Body of pancreas (tissue), 4 donors: ENCODE results near the gene TMEM121. TPM values are rescaled to one million over a fixed set of nuclear protein-coding genes. Genes with fewer than 3 reads are reported as not detected.
"Not testable (repeated sequence)": the region's sequence is repeated elsewhere in the genome, so short reads cannot be mapped to it uniquely, and the experiment has no call there.

ENCODE experiments used
- ATAC-seq: fragments of 150-250 bp; one replicate; pipeline ENCODE4 v1.9.1; 2016
- DNase-seq, 4 donors: peaks; one replicate each; pipeline ENCODE4 v3.0.0-alpha.2; 2019
- H3K27ac ChIP-seq, 4 donors: fragments of 200-600 bp; sonication (generic); 1 replicate in 3 of 4; 2 replicates in 1 of 4; pipeline versions ENCODE4 v1.5.1 to v1.6.1; 2016 to 2019; ENCODE audit warnings: mild to moderate bottlenecking in 1 of 4, mixed read lengths in 1 of 4, moderate library complexity in 1 of 4
- H3K27me3 ChIP-seq, 2 donors: fragments of 200-600 bp; sonication (generic); one replicate each; pipeline ENCODE4 v1.6.0; 2016; ENCODE audit warnings: mild to moderate bottlenecking in 1 of 2
- H3K36me3 ChIP-seq, 2 donors: fragments of 200-600 bp; sonication (generic); replicated peaks in 1 of 2; 2 replicates each; pipeline ENCODE4 v1.5.1; 2016; ENCODE audit warnings: low read depth in 2 of 2; ENCODE audit not compliant: insufficient read depth in 1 of 2
- H3K4me1 ChIP-seq: fragments of 200-600 bp; sonication (generic); one replicate; pipeline ENCODE4 v1.6.0; 2016
- H3K4me3 ChIP-seq, 2 donors: fragments of 200-600 bp; sonication (generic); 1 replicate in 1 of 2; 2 replicates in 1 of 2; pipeline ENCODE4 v1.5.1; 2016 to 2019
- H3K9me3 ChIP-seq, 3 donors: fragments of 200-600 bp; sonication (generic); 1 replicate in 2 of 3; 2 replicates in 1 of 3; pipeline ENCODE4 v1.5.1; 2016
- POLR2A ChIP-seq, 3 donors: fragments of 450-650 bp; IDR thresholded peaks; one replicate each; pipeline ENCODE4 v1.6.1; 2016; ENCODE audit warnings: antibody characterized with exemption in 3 of 3, mild to moderate bottlenecking in 2 of 3
- WGBS, 2 donors: methylation state at CpG; one replicate each; pipeline ENCODE4 v1.1.5; 2017; 5-methylcytosine and 5-hydroxymethylcytosine counted together
- intact Hi-C: fragments of 100-400 bp; cut with DNase I; formaldehyde crosslinking; loops from one replicate; pipeline ENCODE4 v1.15.1; 2023
- total RNA-seq, 2 donors: library from RNA; depleted of rRNA; stranded (reverse); fragments of >200 nt; gene quantifications; one replicate each; pipeline ENCODE4 v1.1.0, GENCODE V29; 2016
- TF ChIP-seq, protein P1 (sequence below), 7 experiments: fragments of 450-650 bp in 4 of 7; fragments of 200-600 bp in 3 of 7; sonication (generic) in 3 of 7; IDR thresholded peaks; one replicate each; pipeline ENCODE4 v1.5.1; 2016 to 2019; ENCODE audit warnings: antibody characterized with exemption in 7 of 7

Gene TMEM121
- total RNA-seq, 2 donors from 2014 or later: 4.2 to 13.8 TPM

DNA sequence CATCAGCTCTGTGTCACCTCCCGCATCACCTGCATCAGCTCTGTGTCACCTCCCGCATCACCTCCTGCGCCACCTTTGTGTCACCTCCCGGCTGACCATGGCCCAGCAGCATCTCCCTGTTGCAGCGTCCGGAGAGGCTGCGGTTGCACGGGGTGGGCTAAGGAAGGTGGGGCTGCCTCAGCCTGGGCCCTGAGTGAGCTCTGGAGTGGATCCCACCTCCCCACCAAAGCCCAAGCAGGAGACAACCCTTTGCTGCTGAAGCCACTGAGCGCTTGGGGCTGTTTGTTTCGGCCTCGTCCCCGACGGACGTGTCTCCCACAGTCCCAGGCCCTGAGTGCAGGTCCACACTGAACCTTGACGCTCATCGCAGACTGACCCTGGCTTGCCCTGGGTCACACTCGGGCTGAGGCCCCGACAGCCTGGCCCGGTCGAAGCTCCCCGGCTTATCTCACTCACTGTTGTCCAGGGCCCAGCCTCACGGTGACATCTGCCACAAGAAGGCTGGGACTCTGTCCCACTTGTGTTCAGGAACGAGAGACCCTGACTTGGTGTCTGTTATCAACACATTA lies 12.2 kb downstream of the TMEM121 start:
- Histone ChIP-seq H3K9me3 (no peaks in the 10 kb centered on the region), H3K4me1 (peaks cover 3% of the 10 kb centered on the region), H3K27ac (no peak overlapping the region), H3K36me3 (no peaks in the 10 kb centered on the region), H3K4me3 (no peak overlapping the region), H3K27me3 (peaks cover 0 to 12% of the 10 kb centered on the region in 2 donors)
- TF ChIP-seq POLR2A (IDR thresholded peaks at IDR 0.05): no peak
- TF ChIP-seq, protein P1, sequence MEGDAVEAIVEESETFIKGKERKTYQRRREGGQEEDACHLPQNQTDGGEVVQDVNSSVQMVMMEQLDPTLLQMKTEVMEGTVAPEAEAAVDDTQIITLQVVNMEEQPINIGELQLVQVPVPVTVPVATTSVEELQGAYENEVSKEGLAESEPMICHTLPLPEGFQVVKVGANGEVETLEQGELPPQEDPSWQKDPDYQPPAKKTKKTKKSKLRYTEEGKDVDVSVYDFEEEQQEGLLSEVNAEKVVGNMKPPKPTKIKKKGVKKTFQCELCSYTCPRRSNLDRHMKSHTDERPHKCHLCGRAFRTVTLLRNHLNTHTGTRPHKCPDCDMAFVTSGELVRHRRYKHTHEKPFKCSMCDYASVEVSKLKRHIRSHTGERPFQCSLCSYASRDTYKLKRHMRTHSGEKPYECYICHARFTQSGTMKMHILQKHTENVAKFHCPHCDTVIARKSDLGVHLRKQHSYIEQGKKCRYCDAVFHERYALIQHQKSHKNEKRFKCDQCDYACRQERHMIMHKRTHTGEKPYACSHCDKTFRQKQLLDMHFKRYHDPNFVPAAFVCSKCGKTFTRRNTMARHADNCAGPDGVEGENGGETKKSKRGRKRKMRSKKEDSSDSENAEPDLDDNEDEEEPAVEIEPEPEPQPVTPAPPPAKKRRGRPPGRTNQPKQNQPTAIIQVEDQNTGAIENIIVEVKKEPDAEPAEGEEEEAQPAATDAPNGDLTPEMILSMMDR (IDR thresholded peaks at IDR 0.05): no peak
- DNase-seq (no peak), ATAC-seq (no peak)
- intact Hi-C loops: no loop called here
- WGBS, 2 donors: 65 to 75% methylated on average over 10 to 23 of the region's 23 CpGs

DNA sequence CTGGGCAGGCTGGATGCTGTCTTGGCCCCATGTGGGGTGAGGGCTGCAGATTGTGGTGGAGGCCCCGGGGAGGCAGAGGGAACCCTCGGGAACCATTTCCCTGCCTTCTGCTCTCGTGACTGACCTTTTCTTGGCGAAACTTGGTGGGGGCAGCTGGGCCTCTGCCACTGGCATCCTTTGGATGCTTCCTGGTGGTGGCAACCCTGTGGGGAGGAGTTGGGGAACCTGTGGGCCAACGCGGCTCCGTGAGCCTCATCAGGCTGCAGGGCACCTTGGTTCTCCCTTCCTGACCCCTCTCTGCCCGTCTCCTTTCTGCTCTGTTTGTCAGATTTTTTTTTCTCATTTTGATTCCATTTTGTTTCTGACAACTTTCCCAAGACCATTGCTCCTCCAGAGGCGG lies 14.4 kb downstream of the TMEM121 start:
- Histone ChIP-seq H3K27me3 (peaks cover 0 to 12% of the 10 kb centered on the region in 2 donors), H3K27ac (no peak overlapping the region), H3K9me3 (no peaks in the 10 kb centered on the region), H3K4me1 (peaks cover 3% of the 10 kb centered on the region), H3K4me3 (no peak overlapping the region), H3K36me3 (no peaks in the 10 kb centered on the region)
- intact Hi-C loops: no loop called here
- no peak for TF ChIP-seq POLR2A (IDR thresholded peaks at IDR 0.05)
- TF ChIP-seq, protein P1 (IDR thresholded peaks at IDR 0.05): no peak
- DNase-seq (no peak), ATAC-seq (no peak)
- WGBS, 2 donors: 64 to 68% methylated on average over 9 of the region's 9 CpGs

DNA sequence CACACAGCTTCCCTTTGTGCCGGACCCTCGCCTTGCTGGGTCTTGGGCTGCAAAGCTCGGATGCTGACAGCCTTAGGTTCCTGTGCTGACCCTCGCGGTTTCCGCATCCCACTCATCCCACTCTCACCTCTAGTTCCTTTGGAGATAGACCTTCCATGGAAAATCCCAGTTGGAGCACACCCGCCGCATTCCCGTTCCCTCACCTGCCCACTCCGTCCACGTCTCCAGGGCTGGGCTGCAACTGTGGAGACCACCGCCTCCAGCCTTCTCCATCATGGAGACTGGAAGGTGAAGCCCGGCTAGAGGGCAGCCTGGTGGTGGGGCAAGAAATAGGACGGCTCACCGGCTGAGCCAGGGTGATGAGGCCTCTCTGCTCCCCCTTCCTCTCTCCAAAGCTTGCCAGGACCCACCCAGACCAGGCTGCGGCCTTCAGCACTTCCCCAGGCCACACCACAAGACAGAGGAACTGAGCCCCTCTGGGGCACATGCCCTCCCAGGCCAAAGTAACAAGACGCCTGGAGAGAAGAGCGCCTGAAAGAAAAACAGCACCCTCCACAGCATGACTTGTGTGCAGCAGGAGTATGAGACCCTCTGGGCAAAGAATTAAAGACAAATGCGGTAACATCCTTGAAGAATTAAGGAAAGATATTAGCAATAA lies 15.0 kb downstream of the TMEM121 start:
- TF ChIP-seq, protein P1 (IDR thresholded peaks at IDR 0.05): no peak
- TF ChIP-seq POLR2A (IDR thresholded peaks at IDR 0.05): no peak
- intact Hi-C loops: no loop called here
- WGBS, 2 donors: 69 to 71% methylated on average over 19 of the region's 19 CpGs

DNA sequence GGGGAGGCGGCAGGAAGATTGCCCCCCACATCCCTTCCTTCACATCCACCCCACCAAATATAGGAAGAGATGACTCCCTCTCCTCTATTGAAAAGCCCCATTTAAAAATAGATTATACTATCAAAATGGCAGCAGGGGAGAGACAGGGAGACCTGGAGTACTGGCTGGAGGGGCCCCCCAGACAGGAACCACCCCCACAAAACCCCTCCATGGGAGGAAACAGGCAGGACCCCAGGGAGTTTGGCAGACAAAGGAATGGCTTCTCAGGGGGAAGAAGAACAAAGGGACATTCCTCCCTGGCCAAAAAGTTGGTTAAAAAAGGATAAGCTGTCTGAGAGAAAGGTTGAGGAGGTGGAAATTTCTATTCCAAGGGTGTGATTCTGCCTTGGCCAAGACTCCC lies 19.3 kb downstream of the TMEM121 start:
- intact Hi-C loops, H3K4me3 ChIP-seq, ATAC-seq, H3K27me3 ChIP-seq, H3K9me3 ChIP-seq, DNase-seq, H3K27ac ChIP-seq, H3K36me3 ChIP-seq, H3K4me1 ChIP-seq: not testable (repeated sequence)
- WGBS, 2 donors: 25 to 44% methylated on average over 1 of the region's 1 CpG

More for the DNA sequence above, 15.0 kb downstream of the TMEM121 start:
- peaks cover 3% of the 10 kb centered on the region for H3K4me1 ChIP-seq
- no peaks in the 10 kb centered on the region for H3K9me3 ChIP-seq
- DNase-seq (no peak), ATAC-seq (no peak)
- H3K36me3 ChIP-seq: no peaks in the 10 kb centered on the region
- no peak overlapping the region for H3K27ac ChIP-seq
- H3K4me3 ChIP-seq: no peak overlapping the region
- H3K27me3 ChIP-seq: peaks cover 0 to 12% of the 10 kb centered on the region in 2 donors

DNA sequence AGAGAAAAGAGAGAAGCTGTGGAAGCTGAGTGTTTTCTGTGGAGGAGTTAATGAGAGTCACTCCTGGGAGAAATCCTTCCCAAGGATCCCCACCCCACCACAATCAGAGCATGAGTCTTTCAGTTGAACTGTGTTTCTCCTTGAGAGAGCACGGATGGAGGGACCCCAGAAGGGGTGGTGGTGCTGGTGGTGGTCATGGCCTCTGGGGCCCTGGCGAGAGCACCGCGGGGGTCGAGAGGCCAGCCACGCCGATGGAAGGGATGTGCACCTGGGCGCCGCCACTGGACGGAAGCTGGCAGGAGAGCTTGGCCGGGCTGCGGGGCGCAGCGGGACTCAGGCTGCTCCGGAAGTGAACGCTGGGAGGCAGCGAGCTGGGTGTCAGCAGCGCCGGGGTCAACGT lies 20.0 kb downstream of the TMEM121 start:
- WGBS, 2 donors: 70% methylated on average over 2 of the region's 20 CpGs; no CpG with 5 or more reads in 1 of the 2 donors
- H3K27me3 ChIP-seq, H3K36me3 ChIP-seq, ATAC-seq, H3K9me3 ChIP-seq, H3K4me1 ChIP-seq, DNase-seq, H3K27ac ChIP-seq, H3K4me3 ChIP-seq, intact Hi-C loops: not testable (repeated sequence)

DNA sequence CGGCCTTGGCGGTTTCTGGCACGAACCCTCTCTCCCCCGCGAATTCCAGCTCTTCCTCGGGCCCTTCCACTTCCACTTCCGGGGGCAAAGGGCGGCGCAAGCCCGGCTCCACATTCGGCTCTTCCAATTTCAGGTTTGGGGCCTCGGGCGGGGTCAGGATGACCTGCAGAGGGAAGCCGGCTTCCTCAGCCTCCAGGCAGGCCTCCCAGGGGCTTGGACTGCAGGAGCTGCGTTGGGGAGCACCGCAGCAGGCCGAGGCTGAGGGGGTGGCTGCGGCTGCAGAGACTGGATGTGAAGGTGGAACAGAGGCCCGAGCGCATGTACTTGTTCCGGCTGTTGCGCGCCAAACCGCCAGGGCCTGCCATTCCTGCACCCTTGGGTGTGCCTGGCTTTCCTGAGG lies 20.7 kb downstream of the TMEM121 start:
- H3K4me3 ChIP-seq, DNase-seq, H3K36me3 ChIP-seq, H3K9me3 ChIP-seq, H3K27me3 ChIP-seq, H3K4me1 ChIP-seq, ATAC-seq, intact Hi-C loops, H3K27ac ChIP-seq: not testable (repeated sequence)
- WGBS, 2 donors: 80% methylated on average over 9 of the region's 24 CpGs; no CpG with 5 or more reads in 1 of the 2 donors
